ENCODE data around the gene CCDC82.

DNA sequence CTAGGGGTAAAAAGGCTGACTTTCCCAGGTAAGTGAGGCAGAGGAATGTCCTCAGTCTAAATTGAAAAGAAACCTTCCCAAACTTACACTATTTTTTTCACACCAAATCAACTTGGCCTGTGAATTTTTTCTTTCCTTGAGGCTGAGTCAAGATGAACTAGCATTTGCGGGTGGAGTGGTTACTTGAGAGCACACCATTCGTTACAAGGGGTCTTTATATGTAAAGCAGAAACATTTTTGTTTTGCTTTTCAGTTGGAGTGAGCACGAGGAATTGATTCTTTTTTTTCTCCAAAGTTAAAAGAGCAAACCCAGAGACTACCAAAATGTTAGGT is 83.1 kb downstream of the CCDC82 start:
- TF ChIP-seq, protein P1, sequence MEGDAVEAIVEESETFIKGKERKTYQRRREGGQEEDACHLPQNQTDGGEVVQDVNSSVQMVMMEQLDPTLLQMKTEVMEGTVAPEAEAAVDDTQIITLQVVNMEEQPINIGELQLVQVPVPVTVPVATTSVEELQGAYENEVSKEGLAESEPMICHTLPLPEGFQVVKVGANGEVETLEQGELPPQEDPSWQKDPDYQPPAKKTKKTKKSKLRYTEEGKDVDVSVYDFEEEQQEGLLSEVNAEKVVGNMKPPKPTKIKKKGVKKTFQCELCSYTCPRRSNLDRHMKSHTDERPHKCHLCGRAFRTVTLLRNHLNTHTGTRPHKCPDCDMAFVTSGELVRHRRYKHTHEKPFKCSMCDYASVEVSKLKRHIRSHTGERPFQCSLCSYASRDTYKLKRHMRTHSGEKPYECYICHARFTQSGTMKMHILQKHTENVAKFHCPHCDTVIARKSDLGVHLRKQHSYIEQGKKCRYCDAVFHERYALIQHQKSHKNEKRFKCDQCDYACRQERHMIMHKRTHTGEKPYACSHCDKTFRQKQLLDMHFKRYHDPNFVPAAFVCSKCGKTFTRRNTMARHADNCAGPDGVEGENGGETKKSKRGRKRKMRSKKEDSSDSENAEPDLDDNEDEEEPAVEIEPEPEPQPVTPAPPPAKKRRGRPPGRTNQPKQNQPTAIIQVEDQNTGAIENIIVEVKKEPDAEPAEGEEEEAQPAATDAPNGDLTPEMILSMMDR (IDR thresholded peaks at IDR 0.05; ENCODE audit: low read length): no peak
- no peak for TF ChIP-seq EZH2 (IDR thresholded peaks at IDR 0.05; ENCODE audit: borderline replicate concordance, low read length)
